ENCODE results near the gene LDB1. TPM values are rescaled to one million over a fixed set of nuclear protein-coding genes. Genes with fewer than 3 reads are reported as not detected.

LDB1 gene
- total and polyA plus RNA-seq, 4 donors: 28.6 to 81.6 (median 39.3) TPM

DNA sequence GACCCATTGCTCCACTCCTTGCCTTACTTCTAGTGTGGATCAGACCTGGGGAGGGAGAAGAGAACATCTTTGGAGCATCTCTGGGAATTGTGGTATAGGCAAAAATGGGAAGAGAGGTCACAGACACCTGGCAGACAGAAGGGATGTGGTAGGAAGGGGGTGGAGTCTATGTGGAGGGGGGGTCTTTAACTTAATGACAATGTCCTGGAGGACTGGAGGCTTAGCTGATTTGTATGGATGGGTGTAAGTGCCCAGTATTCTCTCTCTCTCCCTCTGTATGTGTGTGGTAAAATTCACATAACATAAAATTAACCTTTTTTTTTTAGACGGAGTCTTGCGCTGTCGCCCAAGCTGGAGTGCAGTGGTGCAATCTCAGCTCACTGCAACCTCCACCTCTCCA lies 3.1 kb upstream of the LDB1 start:
- TF ChIP-seq, protein P1, sequence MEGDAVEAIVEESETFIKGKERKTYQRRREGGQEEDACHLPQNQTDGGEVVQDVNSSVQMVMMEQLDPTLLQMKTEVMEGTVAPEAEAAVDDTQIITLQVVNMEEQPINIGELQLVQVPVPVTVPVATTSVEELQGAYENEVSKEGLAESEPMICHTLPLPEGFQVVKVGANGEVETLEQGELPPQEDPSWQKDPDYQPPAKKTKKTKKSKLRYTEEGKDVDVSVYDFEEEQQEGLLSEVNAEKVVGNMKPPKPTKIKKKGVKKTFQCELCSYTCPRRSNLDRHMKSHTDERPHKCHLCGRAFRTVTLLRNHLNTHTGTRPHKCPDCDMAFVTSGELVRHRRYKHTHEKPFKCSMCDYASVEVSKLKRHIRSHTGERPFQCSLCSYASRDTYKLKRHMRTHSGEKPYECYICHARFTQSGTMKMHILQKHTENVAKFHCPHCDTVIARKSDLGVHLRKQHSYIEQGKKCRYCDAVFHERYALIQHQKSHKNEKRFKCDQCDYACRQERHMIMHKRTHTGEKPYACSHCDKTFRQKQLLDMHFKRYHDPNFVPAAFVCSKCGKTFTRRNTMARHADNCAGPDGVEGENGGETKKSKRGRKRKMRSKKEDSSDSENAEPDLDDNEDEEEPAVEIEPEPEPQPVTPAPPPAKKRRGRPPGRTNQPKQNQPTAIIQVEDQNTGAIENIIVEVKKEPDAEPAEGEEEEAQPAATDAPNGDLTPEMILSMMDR (IDR thresholded peaks at IDR 0.05; ENCODE audit: control extremely low read depth, extremely low read depth): no peak
- Histone ChIP-seq H3K4me3 (no peak overlapping the region), H3K9ac (ENCODE audit: insufficient read depth in 1 of 2, low read length in 2 of 2) (no peak overlapping the region), H3K27me3 (ENCODE audit: control insufficient read depth in 3 of 3, insufficient read depth in 3 of 3, low read length in 2 of 3) (no peaks in the 10 kb centered on the region), H3K27ac (ENCODE audit: low read depth in 1 of 2, low read length in 1 of 2) (peak overlapping the region in 1 of 2 donors; percentile 26), H3K9me3 (ENCODE audit: control insufficient read depth in 4 of 4, insufficient read depth in 3 of 4, low read length in 3 of 4) (no peaks in the 10 kb centered on the region), H3K4me1 (ENCODE audit: control insufficient read depth in 5 of 5, insufficient read depth in 5 of 5, low read length in 5 of 5) (peaks cover 0 to 27% (median 17%) of the 10 kb centered on the region in 5 donors), H3K36me3 (ENCODE audit: control insufficient read depth in 4 of 4, insufficient read depth in 4 of 4, low read length in 4 of 4) (no peaks in the 10 kb centered on the region)
- ATAC-seq (ENCODE audit: insufficient read depth, low FRiP score) (no peak), DNase-seq (no peak)
- 88 to 89% methylated on average over 3 of the region's 3 CpGs for WGBS, 2 donors

DNA sequence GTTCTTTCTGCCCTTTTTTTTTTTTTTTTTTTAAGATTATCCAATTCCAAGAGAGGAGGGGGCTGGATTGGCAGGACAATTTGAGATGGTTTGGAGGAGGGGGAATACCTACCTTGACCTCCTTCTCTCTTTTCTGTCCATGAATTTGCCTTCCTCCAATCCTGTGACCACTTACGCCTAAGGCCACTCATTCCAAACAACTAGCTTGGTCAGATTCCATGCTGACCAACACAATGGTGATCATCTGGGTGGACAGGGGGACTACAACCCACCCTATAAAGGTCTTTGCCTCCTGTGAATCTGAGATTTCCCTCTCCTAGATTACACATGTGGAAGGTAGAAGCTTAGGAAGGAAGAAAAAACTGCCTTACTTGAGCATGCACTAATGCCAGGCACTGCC lies 2.3 kb upstream of the LDB1 start:
- no peaks in the 10 kb centered on the region for H3K36me3 ChIP-seq (ENCODE audit: control insufficient read depth in 4 of 4, insufficient read depth in 4 of 4, low read length in 4 of 4)
- H3K4me1 ChIP-seq (ENCODE audit: control insufficient read depth in 5 of 5, insufficient read depth in 5 of 5, low read length in 5 of 5): peaks cover 0 to 35% (median 25%) of the 10 kb centered on the region in 5 donors
- H3K9ac ChIP-seq (ENCODE audit: insufficient read depth in 1 of 2, low read length in 2 of 2): peak overlapping the region in 1 of 2 donors; percentile 63
- H3K27ac ChIP-seq (ENCODE audit: low read depth in 1 of 2, low read length in 1 of 2): peak overlapping the region; percentile 37 to 52
- ATAC-seq (ENCODE audit: insufficient read depth, low FRiP score) (no peak), DNase-seq (no peak)
- TF ChIP-seq, protein P1 (IDR thresholded peaks at IDR 0.05; ENCODE audit: control extremely low read depth, extremely low read depth): no peak
- 100% methylated on average over 1 of the region's 1 CpG for WGBS, 2 donors
- H3K27me3 ChIP-seq (ENCODE audit: control insufficient read depth in 3 of 3, insufficient read depth in 3 of 3, low read length in 2 of 3): no peaks in the 10 kb centered on the region
- no peaks in the 10 kb centered on the region for H3K9me3 ChIP-seq (ENCODE audit: control insufficient read depth in 4 of 4, insufficient read depth in 3 of 4, low read length in 3 of 4)
- no peak overlapping the region for H3K4me3 ChIP-seq

DNA sequence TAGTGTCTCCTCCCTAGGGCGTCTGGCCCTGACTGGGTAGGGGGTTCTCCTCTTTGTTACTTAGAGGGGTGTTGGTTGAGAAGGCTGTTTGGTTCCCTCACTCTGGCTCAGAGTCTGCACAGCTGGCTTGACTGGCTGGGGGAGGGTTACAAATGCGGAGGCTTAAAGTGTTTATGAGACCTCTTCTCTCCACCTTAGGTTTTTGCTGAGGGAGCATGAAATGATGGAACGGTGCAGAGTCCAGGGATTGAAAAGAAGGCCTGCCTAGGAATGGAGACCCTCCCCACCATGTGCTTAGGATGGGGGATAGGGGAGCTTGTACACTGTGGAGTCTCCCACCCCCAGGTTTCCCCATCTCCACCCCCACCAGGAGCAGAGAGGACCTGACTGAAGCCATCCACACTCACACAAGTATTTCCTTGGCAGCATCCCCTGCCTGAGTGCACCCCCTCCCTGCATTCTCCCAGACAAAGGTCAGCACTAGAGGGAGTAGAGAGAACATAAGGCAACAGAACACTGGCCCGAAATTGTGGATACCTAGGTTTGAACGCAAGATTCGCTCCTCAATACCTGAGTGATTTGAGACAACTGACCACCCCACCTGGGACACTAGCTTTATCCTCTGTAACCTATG lies 1.7 kb upstream of the LDB1 start:
- Histone ChIP-seq H3K36me3 (ENCODE audit: control insufficient read depth in 4 of 4, insufficient read depth in 4 of 4, low read length in 4 of 4) (no peaks in the 10 kb centered on the region), H3K4me3 (no peak overlapping the region), H3K9ac (ENCODE audit: insufficient read depth in 1 of 2, low read length in 2 of 2) (peak overlapping the region in 1 of 2 donors; percentile 63), H3K9me3 (ENCODE audit: control insufficient read depth in 4 of 4, insufficient read depth in 3 of 4, low read length in 3 of 4) (no peaks in the 10 kb centered on the region), H3K27me3 (ENCODE audit: control insufficient read depth in 3 of 3, insufficient read depth in 3 of 3, low read length in 2 of 3) (no peaks in the 10 kb centered on the region), H3K27ac (ENCODE audit: low read depth in 1 of 2, low read length in 1 of 2) (peak overlapping the region; percentile 97 to 99), H3K4me1 (ENCODE audit: control insufficient read depth in 5 of 5, insufficient read depth in 5 of 5, low read length in 5 of 5) (peaks cover 0 to 41% (median 30%) of the 10 kb centered on the region in 5 donors)
- ATAC-seq (ENCODE audit: insufficient read depth, low FRiP score) (no peak), DNase-seq (peak; percentile 79 to 91 (median 87))
- TF ChIP-seq, protein P1 (IDR thresholded peaks at IDR 0.05; ENCODE audit: control extremely low read depth, extremely low read depth): no peak
- WGBS, 2 donors: 58 to 60% methylated on average over 6 of the region's 6 CpGs

All from lung (tissue), 12 donors.